ENCODE results near the gene PGR.

GRCh38 chr11:101158119-101158518 is 28.5 kb upstream of the PGR start:
- TF ChIP-seq USF2 (IDR thresholded peaks at IDR 0.05; ENCODE audit: borderline replicate concordance, low read depth, low read length) (no peak), CTCF (IDR thresholded peaks at IDR 0.05) (no peak), SMC3 (IDR thresholded peaks at IDR 0.05; ENCODE audit: low read depth, low read length) (no peak), MAX (IDR thresholded peaks at IDR 0.05; ENCODE audit: low read depth) (no peak), YY1 (IDR thresholded peaks at IDR 0.05; ENCODE audit: low read depth) (no peak), RCOR1 (IDR thresholded peaks at IDR 0.05; ENCODE audit: low read length) (no peak)

Data from SK-N-SH (cell line).